Esophagus squamous epithelium (tissue), 5 donors: ENCODE results near the gene GPR158. TPM values are rescaled to one million over a fixed set of nuclear protein-coding genes. Genes with fewer than 3 reads are reported as not detected.

Experiments
- DNase-seq: peaks from one replicate; lab custom pipeline; 2025; lab: John Stamatoyannopoulos, UW
- H3K27ac ChIP-seq, 4 donors: fragments of 200-600 bp; sonication (generic); one replicate each; pipeline ENCODE4 v1.5.1; 2016 to 2019; ENCODE audit warnings: mild to moderate bottlenecking in 1 of 4
- H3K27me3 ChIP-seq, 4 donors: fragments of 200-600 bp; sonication (generic); 1 replicate in 3 of 4; 2 replicates in 1 of 4; pipeline versions ENCODE4 v1.5.1 to v1.6.0; 2017 to 2021; ENCODE audit warnings: antibody characterized with exemption in 1 of 4
- H3K36me3 ChIP-seq, 3 donors: fragments of 200-600 bp; sonication (generic); one replicate each; pipeline ENCODE4 v1.5.1; 2016 to 2019
- H3K4me1 ChIP-seq, 3 donors: fragments of 200-600 bp; sonication (generic); one replicate each; pipeline ENCODE4 v1.5.1; 2017 to 2019
- H3K4me3 ChIP-seq, 4 donors: fragments of 200-600 bp; sonication (generic); 1 replicate in 3 of 4; 2 replicates in 1 of 4; pipeline ENCODE4 v1.5.1; 2016 to 2019; ENCODE audit warnings: mild to moderate bottlenecking in 2 of 4, moderate library complexity in 1 of 4
- H3K9me3 ChIP-seq, 3 donors: fragments of 200-600 bp; sonication (generic); one replicate each; pipeline ENCODE4 v1.5.1; 2016 to 2019
- CTCF ChIP-seq, 6 experiments: fragments of 450-650 bp in 4 of 6; fragments of 200-600 bp in 2 of 6; sonication (generic) in 2 of 6; IDR thresholded peaks; one replicate each; pipeline ENCODE4 v1.5.1; 2016 to 2019; ENCODE audit warnings: antibody characterized with exemption in 6 of 6, mild to moderate bottlenecking in 4 of 6, moderate library complexity in 4 of 6
- POLR2A ChIP-seq, 4 donors: fragments of 450-650 bp; IDR thresholded peaks; one replicate each; pipeline ENCODE4 v1.6.1; 2017; ENCODE audit warnings: antibody characterized with exemption in 4 of 4, mild to moderate bottlenecking in 4 of 4, moderate library complexity in 3 of 4
- WGBS, 2 donors: methylation state at CpG; one replicate each; pipeline ENCODE4 v1.1.5; 2018; 5-methylcytosine and 5-hydroxymethylcytosine counted together
- intact Hi-C: fragments of 100-400 bp; cut with DNase I; formaldehyde crosslinking; loops from one replicate; pipeline ENCODE4 v1.15.0; 2022
- total RNA-seq, 4 donors: library from RNA; depleted of rRNA; stranded (reverse); fragments of >200 nt; gene quantifications; one replicate each; pipeline ENCODE4 v1.1.0, GENCODE V29; 2016
- donor health status: DM: yes; HTN: yes; CAD: no.

GPR158 gene
- total RNA-seq, 4 donors from 2014 or later = not detected

- WGBS, 2 donors = 34 to 41% methylated on average over 2 of the region's 2 CpGs
- intact Hi-C loops = no loop called here
- H3K4me1 ChIP-seq = no peaks in the 10 kb centered on the region
- no peak for DNase-seq
- TF ChIP-seq POLR2A (IDR thresholded peaks at IDR 0.05) (no peak), CTCF (IDR thresholded peaks at IDR 0.05) (no peak)
- H3K36me3 ChIP-seq = no peaks in the 10 kb centered on the region
- H3K9me3 ChIP-seq = no peaks in the 10 kb centered on the region
- no peak overlapping the region for H3K4me3 ChIP-seq
- H3K27me3 ChIP-seq = no peaks in the 10 kb centered on the region
- no peak overlapping the region for H3K27ac ChIP-seq
These were observed 86.3 kb downstream of the GPR158 start for GRCh38 chr10:25261110-25261509.

- intact Hi-C loops = no loop called here
These were observed 86.8 kb downstream of the GPR158 start for GRCh38 chr10:25261558-25261957.

GRCh38 chr10:25263931-25264330, 89.1 kb downstream of the GPR158 start:
- H3K36me3 ChIP-seq = no peaks in the 10 kb centered on the region
- H3K9me3 ChIP-seq = no peaks in the 10 kb centered on the region
- no peaks in the 10 kb centered on the region for H3K27me3 ChIP-seq
- intact Hi-C loops = no loop called here
- H3K27ac ChIP-seq = no peak overlapping the region
- no peak for DNase-seq
- H3K4me3 ChIP-seq = no peak overlapping the region
- 22 to 33% methylated on average over 1 of the region's 1 CpG for WGBS, 2 donors
- no peak for TF ChIP-seq POLR2A (IDR thresholded peaks at IDR 0.05)
- TF ChIP-seq CTCF (IDR thresholded peaks at IDR 0.05) = no peak
- H3K4me1 ChIP-seq = no peaks in the 10 kb centered on the region

More at GRCh38 chr10:25261558-25261957, 86.8 kb downstream of the GPR158 start:
- TF ChIP-seq CTCF (IDR thresholded peaks at IDR 0.05) (no peak), POLR2A (IDR thresholded peaks at IDR 0.05) (no peak)
- H3K9me3 ChIP-seq = no peaks in the 10 kb centered on the region
- no peaks in the 10 kb centered on the region for H3K27me3 ChIP-seq
- no peaks in the 10 kb centered on the region for H3K4me1 ChIP-seq
- DNase-seq = no peak
- no peak overlapping the region for H3K4me3 ChIP-seq
- no peaks in the 10 kb centered on the region for H3K36me3 ChIP-seq
- 55 to 58% methylated on average over 5 of the region's 5 CpGs for WGBS, 2 donors
- H3K27ac ChIP-seq = no peak overlapping the region

- Histone ChIP-seq H3K4me1 (no peaks in the 10 kb centered on the region), H3K9me3 (peaks cover 0 to 9% (median 5%) of the 10 kb centered on the region in 3 donors), H3K36me3 (no peaks in the 10 kb centered on the region), H3K4me3 (no peak overlapping the region), H3K27me3 (no peaks in the 10 kb centered on the region), H3K27ac (no peak overlapping the region)
- no peak for TF ChIP-seq POLR2A (IDR thresholded peaks at IDR 0.05)
- no peak for TF ChIP-seq CTCF (IDR thresholded peaks at IDR 0.05)
- intact Hi-C loops = no loop called here
- no peak for DNase-seq
- 88 to 89% methylated on average over 1 of the region's 1 CpG for WGBS, 2 donors
These were observed 103.4 kb downstream of the GPR158 start for GRCh38 chr10:25278180-25278579.

GRCh38 chr10:25280076-25280475, 105.3 kb downstream of the GPR158 start:
- no peaks in the 10 kb centered on the region for H3K27me3 ChIP-seq
- no peaks in the 10 kb centered on the region for H3K36me3 ChIP-seq
- DNase-seq = no peak
- H3K9me3 ChIP-seq = peaks cover 0 to 9% (median 5%) of the 10 kb centered on the region in 3 donors
- no peak for TF ChIP-seq CTCF (IDR thresholded peaks at IDR 0.05)
- no peak for TF ChIP-seq POLR2A (IDR thresholded peaks at IDR 0.05)
- WGBS, 2 donors = 90 to 94% methylated on average over 1 of the region's 1 CpG
- intact Hi-C loops = no loop called here
- no peak overlapping the region for H3K27ac ChIP-seq
- H3K4me1 ChIP-seq = no peaks in the 10 kb centered on the region
- no peak overlapping the region for H3K4me3 ChIP-seq
